A673 (cell line): ENCODE measurements around the gene UPF1. TPM values are rescaled to one million over a fixed set of nuclear protein-coding genes. Genes with fewer than 3 reads are reported as not detected.
"Not testable (repeated sequence)": the region's sequence is repeated elsewhere in the genome, so short reads cannot be mapped to it uniquely, and the experiment has no call there.

Source experiments
- BruUV-seq: library from RNA; stranded (reverse); fragments of 400-500 nt; replicated peaks from 2 replicates; lab custom pipeline; 2021; lab: Mats Ljungman, UMichigan
- CTCF ChIA-PET: fragments of 300-600 bp; sonication (Branson Sonifier 250); formaldehyde crosslinking; loops from one replicate; lab custom pipeline; 2022; ENCODE audit warnings: antibody characterized with exemption; lab: Charles Lee
- POLR2A ChIA-PET: fragments of 300-600 bp; sonication (Branson Sonifier 250); formaldehyde crosslinking; loops from one replicate; lab custom pipeline; 2022; ENCODE audit warnings: antibody characterized with exemption; ENCODE audit not compliant: low non-redundant PET; lab: Charles Lee
- DNase-seq: peaks from one replicate; pipeline ENCODE4 v3.0.0-alpha.2; 2015; ENCODE audit warnings: low spot score
- H3K27ac ChIP-seq: fragments of 200-600 bp; sonication (generic); 2 replicates; pipeline ENCODE4 v1.5.1; 2016; ENCODE audit warnings: mixed run types, low read depth, mild to moderate bottlenecking, mixed read lengths, antibody characterized with exemption, low read length; ENCODE audit not compliant: poor library complexity, severe bottlenecking
- H3K27me3 ChIP-seq: fragments of 200-600 bp; sonication (generic); replicated peaks from 2 replicates; pipeline ENCODE4 v1.6.1; 2017; ENCODE audit warnings: mixed run types, low read depth, mild to moderate bottlenecking, mixed read lengths, antibody characterized with exemption, low read length; ENCODE audit not compliant: insufficient read depth, poor library complexity
- H3K36me3 ChIP-seq: fragments of 200-600 bp; sonication (generic); 2 replicates; pipeline ENCODE4 v1.6.1; 2016; ENCODE audit warnings: mixed run types, mild to moderate bottlenecking, mixed read lengths, antibody characterized with exemption, low read length; ENCODE audit not compliant: insufficient read depth, poor library complexity, severe bottlenecking
- H3K4me1 ChIP-seq: fragments of 200-600 bp; sonication (generic); 2 replicates; pipeline ENCODE4 v1.6.1; 2017; ENCODE audit warnings: mixed run types, mild to moderate bottlenecking, mixed read lengths, antibody characterized with exemption, low read length; ENCODE audit not compliant: insufficient read depth, poor library complexity, severe bottlenecking
- H3K4me3 ChIP-seq: fragments of 200-600 bp; sonication (generic); 2 replicates; pipeline ENCODE4 v1.5.1; 2016; ENCODE audit warnings: low read depth, mixed run types, mild to moderate bottlenecking, mixed read lengths, low read length; ENCODE audit not compliant: poor library complexity, severe bottlenecking
- H3K9me3 ChIP-seq: fragments of 200-600 bp; sonication (generic); 2 replicates; pipeline ENCODE4 v1.6.1; 2016; ENCODE audit warnings: mixed run types, low read depth, mild to moderate bottlenecking, mixed read lengths, antibody characterized with exemption, low read length; ENCODE audit not compliant: poor library complexity, severe bottlenecking
- CTCF ChIP-seq: fragments of 300-800, 200-600 bp; sonication (generic); conservative IDR thresholded peaks from 2 replicates; pipeline ENCODE4 v1.5.1; 2017; ENCODE audit warnings: low read depth, mild to moderate bottlenecking, antibody characterized with exemption, low read length, moderate library complexity, mixed read lengths
- EZH2 ChIP-seq: fragments of 200-600 bp; sonication (generic); IDR thresholded peaks from 2 replicates; pipeline ENCODE4 v1.6.1; 2017; ENCODE audit warnings: borderline replicate concordance, low read depth, mild to moderate bottlenecking, mixed read lengths, antibody characterized with exemption, low read length; ENCODE audit not compliant: poor library complexity, severe bottlenecking
- intact Hi-C: fragments of 100-400 bp; cut with micrococcal nuclease; formaldehyde crosslinking; loops from one replicate; pipeline ENCODE4 v1.10.0; 2022; ENCODE audit not compliant: unreplicated experiment
- total RNA-seq: library from RNA; stranded (reverse); gene quantifications from 2 replicates; pipeline ENCODE4 v1.2.3, GENCODE V29; 2021

UPF1 gene
- total RNA-seq, 1 experiment from 2014 or later, result 83.8 TPM

GRCh38 chr19:18809149-18809868, 22.4 kb upstream of the UPF1 start:
- no peak overlapping the region for H3K4me3 ChIP-seq
- H3K27ac ChIP-seq, result no peak overlapping the region
- intact Hi-C loops, result no loop called here
- peak; percentile 43 for DNase-seq
- ChIA-PET CTCF (no interaction called here), POLR2A (no interaction called here)
- H3K4me1 ChIP-seq, result no peaks in the 10 kb centered on the region
- H3K9me3 ChIP-seq, result no peaks in the 10 kb centered on the region
- no peaks in the 10 kb centered on the region for H3K27me3 ChIP-seq
- BruUV-seq, result no TSS peak
- H3K36me3 ChIP-seq, result no peaks in the 10 kb centered on the region
- no peak for TF ChIP-seq CTCF
- TF ChIP-seq EZH2, result no peak

GRCh38 chr19:18811638-18812037, 20.1 kb upstream of the UPF1 start:
- POLR2A ChIA-PET, result interaction anchor here (0.5 kb wide), 1 partner anchor 16 kb away, joined by 7 read pairs; no protein-coding TSS in a partner anchor
- H3K36me3 ChIP-seq, DNase-seq, H3K27me3 ChIP-seq, H3K27ac ChIP-seq, H3K9me3 ChIP-seq, H3K4me1 ChIP-seq, intact Hi-C loops, CTCF ChIA-PET, BruUV-seq, H3K4me3 ChIP-seq: not testable (repeated sequence)

GRCh38 chr19:18814063-18814462, 17.7 kb upstream of the UPF1 start:
- no peaks in the 10 kb centered on the region for H3K4me1 ChIP-seq
- no peak for DNase-seq
- no peaks in the 10 kb centered on the region for H3K27me3 ChIP-seq
- H3K36me3 ChIP-seq, result no peaks in the 10 kb centered on the region
- TF ChIP-seq CTCF, result no peak
- no peak for TF ChIP-seq EZH2
- intact Hi-C loops, result no loop called here
- no peak overlapping the region for H3K4me3 ChIP-seq
- no peaks in the 10 kb centered on the region for H3K9me3 ChIP-seq
- ChIA-PET CTCF (no interaction called here), POLR2A (no interaction called here)
- H3K27ac ChIP-seq, result no peak overlapping the region
- no TSS peak for BruUV-seq

- intact Hi-C loops, result no loop called here
- TF ChIP-seq EZH2 (no peak), CTCF (no peak)
- H3K27ac ChIP-seq, result no peak overlapping the region
- DNase-seq, result no peak
- ChIA-PET POLR2A (no interaction called here), CTCF (no interaction called here)
- BruUV-seq, result no TSS peak
- H3K4me3 ChIP-seq, result no peak overlapping the region
- no peaks in the 10 kb centered on the region for H3K4me1 ChIP-seq
- H3K36me3 ChIP-seq, result no peaks in the 10 kb centered on the region
- no peaks in the 10 kb centered on the region for H3K27me3 ChIP-seq
- H3K9me3 ChIP-seq, result no peaks in the 10 kb centered on the region
Observed at GRCh38 chr19:18815673-18816072, 16.1 kb upstream of the UPF1 start.

GRCh38 chr19:18816645-18817044, 15.1 kb upstream of the UPF1 start:
- H3K27ac ChIP-seq, H3K4me1 ChIP-seq, CTCF ChIA-PET, H3K9me3 ChIP-seq, H3K27me3 ChIP-seq, H3K4me3 ChIP-seq, BruUV-seq, H3K36me3 ChIP-seq, intact Hi-C loops, DNase-seq, POLR2A ChIA-PET: not testable (repeated sequence)
